ENCODE results near the gene PAX6. TPM values are rescaled to one million over a fixed set of nuclear protein-coding genes. Genes with fewer than 3 reads are reported as not detected.

PAX6 gene
- total RNA-seq, 1 experiment from 2014 or later, result 3.3 TPM

GRCh38 chr11:31792456-31792855 lies 18.7 kb downstream of the PAX6 start:
- H3K4me1 Mint-ChIP-seq, result peaks cover 13% of the 10 kb centered on the region
- DNase-seq (ENCODE audit: low spot score) (no peak), ATAC-seq (no peak)
- H3K27ac Mint-ChIP-seq, result no peak overlapping the region
- no peak for TF ChIP-seq ZNF532 (CRISPR knock-in tag; IDR thresholded peaks at IDR 0.05; ENCODE audit: borderline replicate concordance)
- TF ChIP-seq ZSCAN18 (CRISPR knock-in tag; IDR thresholded peaks at IDR 0.05), result no peak
- TF ChIP-seq ESRRA (CRISPR knock-in tag; IDR thresholded peaks at IDR 0.05; ENCODE audit: borderline replicate concordance), result no peak
- no peak for TF ChIP-seq ELF4 (CRISPR knock-in tag; IDR thresholded peaks at IDR 0.05; ENCODE audit: low read depth)
- TF ChIP-seq ZNF138 (CRISPR knock-in tag; conservative IDR thresholded peaks at IDR 0.05), result no peak
- no peak for TF ChIP-seq ZNF219 (CRISPR knock-in tag; IDR thresholded peaks at IDR 0.05; ENCODE audit: borderline replicate concordance)
- no peak for TF ChIP-seq HMGA2 (CRISPR knock-in tag; IDR thresholded peaks at IDR 0.05)
- TF ChIP-seq TCF7 (CRISPR knock-in tag; IDR thresholded peaks at IDR 0.05; ENCODE audit: low read depth), result no peak
- TF ChIP-seq ZBTB21 (CRISPR knock-in tag; IDR thresholded peaks at IDR 0.05; ENCODE audit: borderline replicate concordance), result no peak
- TF ChIP-seq ATF6 (CRISPR knock-in tag; IDR thresholded peaks at IDR 0.05), result no peak
- no peak for TF ChIP-seq ZNF671 (CRISPR knock-in tag; IDR thresholded peaks at IDR 0.05)
- TF ChIP-seq KAT7 (CRISPR knock-in tag; IDR thresholded peaks at IDR 0.05; ENCODE audit: borderline replicate concordance), result no peak
- TF ChIP-seq NFE2L1 (CRISPR knock-in tag; IDR thresholded peaks at IDR 0.05), result no peak
- TF ChIP-seq E2F5 (CRISPR knock-in tag; IDR thresholded peaks at IDR 0.05), result no peak
- no peak for TF ChIP-seq HMGXB4 (CRISPR knock-in tag; IDR thresholded peaks at IDR 0.05)
- TF ChIP-seq USF2 (CRISPR knock-in tag; IDR thresholded peaks at IDR 0.05), result no peak
- no peak for TF ChIP-seq GRHL2 (CRISPR knock-in tag; IDR thresholded peaks at IDR 0.05; ENCODE audit: insufficient replicate concordance, severe bottlenecking)
- no peak for TF ChIP-seq AR (CRISPR knock-in tag; IDR thresholded peaks at IDR 0.05)
- TF ChIP-seq ZNF317 (CRISPR knock-in tag; IDR thresholded peaks at IDR 0.05; ENCODE audit: borderline replicate concordance, low read depth), result no peak
- no peak for TF ChIP-seq FOXK1 (CRISPR knock-in tag; IDR thresholded peaks at IDR 0.05)
- H3K27me3 Mint-ChIP-seq (ENCODE audit: low read depth), result peaks cover 48% of the 10 kb centered on the region
- H3K9me3 Mint-ChIP-seq, result no peaks in the 10 kb centered on the region
- ChIA-PET CTCF (no interaction called here), POLR2A (no interaction called here)
- no peaks in the 10 kb centered on the region for H3K36me3 Mint-ChIP-seq
- no peak overlapping the region for H3K4me3 Mint-ChIP-seq

Measured in WTC11 (cell line).